Upper lobe of left lung (tissue), 4 donors: ENCODE measurements around the gene CDH2.

Experiments used
- EP300 ChIP-seq, 4 donors: sonication (generic); formaldehyde crosslinking; IDR thresholded peaks; one replicate each; pipeline ENCODE4 v1.5.1; 2017; ENCODE audit warnings: antibody characterized with exemption in 4 of 4, control low read depth in 2 of 4
- TF ChIP-seq, protein P1 (sequence below), 6 experiments: fragments of 450-650 bp in 4 of 6; fragments of 200-600 bp in 2 of 6; sonication (generic) in 2 of 6; IDR thresholded peaks; one replicate each; pipeline ENCODE4 v1.5.1; 2016 to 2019; ENCODE audit warnings: antibody characterized with exemption in 6 of 6

DNA sequence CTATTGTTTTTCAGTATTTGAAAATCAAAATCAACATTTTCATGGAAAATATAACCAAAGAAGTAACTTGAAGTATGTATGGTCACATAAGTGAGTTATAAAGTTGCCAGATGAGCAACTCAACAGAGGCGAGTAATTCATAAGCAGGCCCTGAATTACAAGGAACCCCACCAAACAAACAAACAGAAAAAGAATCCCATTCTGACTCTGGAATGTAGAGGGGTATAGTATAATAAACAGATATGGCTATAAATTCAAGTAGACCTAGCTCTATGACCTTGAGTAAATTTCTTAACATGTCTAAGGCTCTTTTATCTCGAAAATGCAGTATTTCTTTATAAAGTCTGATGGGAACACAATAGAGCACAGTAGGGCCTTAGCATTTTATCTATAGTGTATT, 4.7 kb upstream of the CDH2 start:
- TF ChIP-seq, protein P1, sequence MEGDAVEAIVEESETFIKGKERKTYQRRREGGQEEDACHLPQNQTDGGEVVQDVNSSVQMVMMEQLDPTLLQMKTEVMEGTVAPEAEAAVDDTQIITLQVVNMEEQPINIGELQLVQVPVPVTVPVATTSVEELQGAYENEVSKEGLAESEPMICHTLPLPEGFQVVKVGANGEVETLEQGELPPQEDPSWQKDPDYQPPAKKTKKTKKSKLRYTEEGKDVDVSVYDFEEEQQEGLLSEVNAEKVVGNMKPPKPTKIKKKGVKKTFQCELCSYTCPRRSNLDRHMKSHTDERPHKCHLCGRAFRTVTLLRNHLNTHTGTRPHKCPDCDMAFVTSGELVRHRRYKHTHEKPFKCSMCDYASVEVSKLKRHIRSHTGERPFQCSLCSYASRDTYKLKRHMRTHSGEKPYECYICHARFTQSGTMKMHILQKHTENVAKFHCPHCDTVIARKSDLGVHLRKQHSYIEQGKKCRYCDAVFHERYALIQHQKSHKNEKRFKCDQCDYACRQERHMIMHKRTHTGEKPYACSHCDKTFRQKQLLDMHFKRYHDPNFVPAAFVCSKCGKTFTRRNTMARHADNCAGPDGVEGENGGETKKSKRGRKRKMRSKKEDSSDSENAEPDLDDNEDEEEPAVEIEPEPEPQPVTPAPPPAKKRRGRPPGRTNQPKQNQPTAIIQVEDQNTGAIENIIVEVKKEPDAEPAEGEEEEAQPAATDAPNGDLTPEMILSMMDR (IDR thresholded peaks at IDR 0.05): no peak
- no peak for TF ChIP-seq EP300 (IDR thresholded peaks at IDR 0.05)
